CD8-positive, alpha-beta memory T cell (primary cell): ENCODE data around the gene RARRES2. TPM values are rescaled to one million over a fixed set of nuclear protein-coding genes. Genes with fewer than 3 reads are reported as not detected.

ENCODE experiments used
- CTCF ChIA-PET: fragments of 350-600 bp; sonication (Branson Sonifier 250); formaldehyde crosslinking; loops from one replicate; lab custom pipeline; 2021; ENCODE audit warnings: antibody characterized with exemption; lab: Charles Lee
- POLR2A ChIA-PET: fragments of 350-600 bp; sonication (Branson Sonifier 250); formaldehyde crosslinking; loops from one replicate; lab custom pipeline; 2021; ENCODE audit warnings: antibody characterized with exemption; lab: Charles Lee
- DNase-seq, 5 donors: peaks; one replicate each; pipeline versions ENCODE4 v3.0.0 to v3.0.0-alpha.2; 2020 to 2022; ENCODE audit warnings: mixed read lengths in 1 of 5
- H3K27ac ChIP-seq: one replicate; pipeline ENCODE4 v1.7.0; 2013; ENCODE audit warnings: low read depth, mild to moderate bottlenecking, low read length, moderate library complexity
- H3K27me3 ChIP-seq: 2 replicates; pipeline ENCODE4 v1.7.0; 2013; ENCODE audit warnings: low read length, mild to moderate bottlenecking; ENCODE audit not compliant: insufficient read depth, poor library complexity, severe bottlenecking
- H3K36me3 ChIP-seq: 2 replicates; pipeline ENCODE4 v1.7.0; 2013; ENCODE audit warnings: mild to moderate bottlenecking, low read length, moderate library complexity; ENCODE audit not compliant: insufficient read depth
- H3K4me1 ChIP-seq: 2 replicates; pipeline ENCODE4 v1.7.0; 2013; ENCODE audit warnings: mild to moderate bottlenecking, low read length, moderate library complexity; ENCODE audit not compliant: insufficient read depth
- H3K4me3 ChIP-seq: 2 replicates; pipeline ENCODE4 v1.7.0; 2013; ENCODE audit warnings: mild to moderate bottlenecking, low read length
- H3K9me3 ChIP-seq: 2 replicates; pipeline ENCODE4 v1.7.0; 2013; ENCODE audit warnings: mild to moderate bottlenecking, low read length
- H3K27ac Mint-ChIP-seq, 8 donors: one replicate each; pipeline ENCODE4 v1.8.0; 2020 to 2021; ENCODE audit warnings: mixed read lengths in 8 of 8, mild to moderate bottlenecking in 6 of 8, inconsistent platforms in 3 of 8, moderate library complexity in 3 of 8
- H3K27me3 Mint-ChIP-seq, 2 donors: one replicate each; pipeline ENCODE4 v1.8.0; 2020 to 2021; ENCODE audit warnings: mixed read lengths in 2 of 2, mild to moderate bottlenecking in 1 of 2, moderate library complexity in 1 of 2
- H3K36me3 Mint-ChIP-seq, 3 donors: one replicate each; pipeline ENCODE4 v1.8.0; 2020 to 2021; ENCODE audit warnings: mixed read lengths in 3 of 3, inconsistent platforms in 1 of 3, mild to moderate bottlenecking in 1 of 3
- H3K4me1 Mint-ChIP-seq, 3 donors: one replicate each; pipeline ENCODE4 v1.8.0; 2020 to 2021; ENCODE audit warnings: mixed read lengths in 3 of 3, inconsistent platforms in 1 of 3, mild to moderate bottlenecking in 1 of 3
- H3K4me3 Mint-ChIP-seq, 7 donors: one replicate each; pipeline ENCODE4 v1.8.0; 2020 to 2021; ENCODE audit warnings: mixed read lengths in 7 of 7, mild to moderate bottlenecking in 6 of 7, moderate library complexity in 4 of 7, inconsistent platforms in 2 of 7
- H3K9me3 Mint-ChIP-seq, 5 donors: one replicate each; pipeline ENCODE4 v1.8.0; 2020 to 2022; ENCODE audit warnings: mixed read lengths in 5 of 5, mild to moderate bottlenecking in 3 of 5, moderate library complexity in 2 of 5, inconsistent platforms in 1 of 5
- polyA plus RNA-seq: library from polyadenylated mRNA; unstranded; fragments of 300-500 nt; fragmentation: Illumina TruSeq; gene quantifications from one replicate; pipeline ENCODE4 v1.2.3, GENCODE V29; 2021
- total RNA-seq, 2 experiments: library from RNA; stranded (reverse); gene quantifications; one replicate each; pipeline ENCODE4 v1.2.3, GENCODE V29; 2021

Gene RARRES2
- total and polyA plus RNA-seq, 3 experiments from 2014 or later: not detected

GRCh38 chr7:150334108-150334507 is 7.3 kb downstream of the RARRES2 start:
- no peaks in the 10 kb centered on the region for H3K9me3 ChIP-seq
- Mint-ChIP-seq H3K27ac (peak overlapping the region in 3 of 8 donors; percentile 61 to 70 (median 63)), H3K4me3 (no peak overlapping the region), H3K4me1 (peaks cover 0 to under 1% (median 0%) of the 10 kb centered on the region in 3 donors), H3K9me3 (no peaks in the 10 kb centered on the region), H3K36me3 (peaks cover 0 to 31% (median 6%) of the 10 kb centered on the region in 3 donors), H3K27me3 (peaks cover 0 to under 1% of the 10 kb centered on the region in 2 donors)
- no peaks in the 10 kb centered on the region for H3K27me3 ChIP-seq
- ChIA-PET POLR2A (no interaction called here), CTCF (no interaction called here)
- H3K36me3 ChIP-seq: peaks cover 3% of the 10 kb centered on the region
- H3K4me3 ChIP-seq: no peak overlapping the region
- H3K27ac ChIP-seq: no peak overlapping the region
- no peaks in the 10 kb centered on the region for H3K4me1 ChIP-seq
- DNase-seq: no peak

DNA sequence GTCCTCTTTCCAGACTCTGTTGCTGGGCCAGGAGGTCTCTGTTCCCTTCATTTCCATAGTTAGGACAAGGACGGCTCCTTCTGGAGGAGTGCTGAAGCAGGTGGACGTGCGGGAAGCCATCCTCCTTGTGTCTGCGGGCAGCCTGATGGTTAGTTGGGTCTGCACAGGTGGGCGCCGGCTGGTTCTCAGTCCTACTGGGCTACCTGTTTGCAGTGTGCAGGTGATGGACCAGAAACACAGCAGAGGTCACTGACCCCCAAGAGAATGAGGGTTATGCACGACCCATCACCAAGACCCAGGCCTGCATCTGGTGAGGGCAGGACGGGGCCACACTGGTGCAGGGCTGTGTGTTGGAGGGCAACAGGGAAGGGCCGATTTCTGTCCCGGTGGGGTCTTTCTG is 7.8 kb downstream of the RARRES2 start:
- Mint-ChIP-seq H3K27me3 (no peaks in the 10 kb centered on the region), H3K9me3 (no peaks in the 10 kb centered on the region), H3K4me1 (peaks cover 0 to 5% (median 0%) of the 10 kb centered on the region in 3 donors), H3K4me3 (no peak overlapping the region), H3K36me3 (peaks cover 0 to 36% (median 9%) of the 10 kb centered on the region in 3 donors), H3K27ac (no peak overlapping the region)
- POLR2A ChIA-PET: no interaction called here
- H3K4me3 ChIP-seq: no peak overlapping the region
- H3K9me3 ChIP-seq: no peaks in the 10 kb centered on the region
- H3K4me1 ChIP-seq: no peaks in the 10 kb centered on the region
- no peak overlapping the region for H3K27ac ChIP-seq
- H3K27me3 ChIP-seq: no peaks in the 10 kb centered on the region
- peaks cover 3% of the 10 kb centered on the region for H3K36me3 ChIP-seq
- DNase-seq: no peak
- CTCF ChIA-PET: no interaction called here

DNA sequence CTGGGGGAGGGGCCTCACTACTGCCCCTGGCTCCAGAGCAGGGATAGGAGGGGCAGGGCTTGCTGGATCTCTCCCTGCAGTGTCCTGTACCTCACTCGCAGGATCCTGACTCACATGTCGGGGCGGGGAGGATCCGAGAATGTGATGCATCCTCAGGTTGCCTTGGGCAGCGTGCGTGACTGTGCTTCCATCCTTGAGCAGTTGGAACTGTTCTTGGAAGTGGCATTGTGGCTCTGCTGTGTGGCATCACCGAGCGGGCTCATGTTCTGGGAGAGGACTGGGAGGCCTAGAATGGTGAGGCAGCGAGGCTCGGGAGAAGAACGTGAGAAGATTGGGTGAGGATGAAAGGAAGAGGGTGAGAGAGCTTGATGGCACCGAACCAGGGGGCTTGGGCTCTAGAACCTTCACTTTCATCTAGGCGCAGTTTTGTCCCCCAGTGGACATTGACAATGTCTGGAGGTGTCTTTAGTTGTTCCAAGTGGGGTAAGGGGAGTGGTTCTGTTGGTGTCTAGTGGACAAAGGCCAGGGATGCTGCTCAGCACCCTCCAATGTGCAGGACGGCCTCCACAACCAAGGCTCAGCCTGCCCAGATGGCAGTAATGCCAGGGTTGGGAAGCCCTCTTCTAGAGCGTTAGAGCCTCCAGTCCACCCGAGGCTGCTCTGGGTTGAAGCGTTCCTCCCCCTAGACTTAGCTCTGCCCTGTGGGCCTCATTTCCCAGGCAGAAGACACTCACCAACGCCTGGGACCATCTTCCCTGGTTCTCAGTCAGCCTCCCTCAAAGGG is 8.4 kb downstream of the RARRES2 start:
- ChIA-PET CTCF (no interaction called here), POLR2A (no interaction called here)
- Mint-ChIP-seq H3K9me3 (no peaks in the 10 kb centered on the region), H3K4me3 (no peak overlapping the region), H3K27me3 (no peaks in the 10 kb centered on the region), H3K4me1 (peaks cover 0 to 6% (median 0%) of the 10 kb centered on the region in 3 donors), H3K27ac (no peak overlapping the region), H3K36me3 (peaks cover 0 to 42% (median 9%) of the 10 kb centered on the region in 3 donors)
- no peaks in the 10 kb centered on the region for H3K4me1 ChIP-seq
- no peaks in the 10 kb centered on the region for H3K9me3 ChIP-seq
- H3K27ac ChIP-seq: no peak overlapping the region
- DNase-seq: no peak
- no peaks in the 10 kb centered on the region for H3K27me3 ChIP-seq
- peaks cover 4% of the 10 kb centered on the region for H3K36me3 ChIP-seq
- H3K4me3 ChIP-seq: no peak overlapping the region

DNA sequence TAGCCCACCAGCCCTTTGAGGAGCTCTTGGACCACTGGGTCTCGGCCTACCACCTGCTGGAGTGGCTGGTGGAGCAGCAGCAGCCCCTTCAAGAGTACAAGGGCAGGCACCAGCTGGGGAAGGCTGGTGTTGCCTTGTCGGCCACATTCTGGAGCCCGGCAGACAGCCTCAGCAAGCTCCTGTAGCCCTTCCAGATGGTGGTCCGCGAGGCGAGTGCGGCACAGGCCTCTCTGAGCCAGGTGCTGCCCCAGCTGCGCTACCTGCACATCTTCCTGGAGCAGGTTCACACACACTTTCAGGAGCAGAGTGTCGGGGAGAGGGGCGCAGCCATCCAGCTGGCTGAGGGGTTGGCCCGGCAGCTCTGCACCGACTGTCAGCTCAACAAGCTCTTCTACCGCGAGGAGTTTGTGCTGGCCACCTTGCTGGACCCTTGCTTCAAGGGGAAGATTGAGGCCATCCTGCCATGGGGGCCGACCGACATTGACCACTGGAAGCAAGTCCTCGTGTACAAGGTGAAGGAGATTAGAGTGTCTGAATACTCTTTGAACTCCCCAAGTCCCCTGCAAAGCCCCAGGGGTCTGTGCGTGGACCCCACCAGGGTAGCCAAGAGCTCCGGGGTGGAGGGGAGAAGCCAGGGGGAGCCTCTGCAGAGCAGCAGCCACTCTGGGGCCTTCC is 11.1 kb downstream of the RARRES2 start:
- no peak overlapping the region for H3K4me3 ChIP-seq
- H3K27ac ChIP-seq: no peak overlapping the region
- H3K4me1 ChIP-seq: no peaks in the 10 kb centered on the region
- CTCF ChIA-PET: no interaction called here
- Mint-ChIP-seq H3K9me3 (no peaks in the 10 kb centered on the region), H3K4me1 (peaks cover 0 to 12% (median 6%) of the 10 kb centered on the region in 3 donors), H3K36me3 (peaks cover 0 to 52% (median 13%) of the 10 kb centered on the region in 3 donors), H3K27ac (no peak overlapping the region), H3K4me3 (no peak overlapping the region), H3K27me3 (no peaks in the 10 kb centered on the region)
- POLR2A ChIA-PET: no interaction called here
- no peak for DNase-seq
- peaks cover 22% of the 10 kb centered on the region for H3K36me3 ChIP-seq
- H3K9me3 ChIP-seq: no peaks in the 10 kb centered on the region
- no peaks in the 10 kb centered on the region for H3K27me3 ChIP-seq

DNA sequence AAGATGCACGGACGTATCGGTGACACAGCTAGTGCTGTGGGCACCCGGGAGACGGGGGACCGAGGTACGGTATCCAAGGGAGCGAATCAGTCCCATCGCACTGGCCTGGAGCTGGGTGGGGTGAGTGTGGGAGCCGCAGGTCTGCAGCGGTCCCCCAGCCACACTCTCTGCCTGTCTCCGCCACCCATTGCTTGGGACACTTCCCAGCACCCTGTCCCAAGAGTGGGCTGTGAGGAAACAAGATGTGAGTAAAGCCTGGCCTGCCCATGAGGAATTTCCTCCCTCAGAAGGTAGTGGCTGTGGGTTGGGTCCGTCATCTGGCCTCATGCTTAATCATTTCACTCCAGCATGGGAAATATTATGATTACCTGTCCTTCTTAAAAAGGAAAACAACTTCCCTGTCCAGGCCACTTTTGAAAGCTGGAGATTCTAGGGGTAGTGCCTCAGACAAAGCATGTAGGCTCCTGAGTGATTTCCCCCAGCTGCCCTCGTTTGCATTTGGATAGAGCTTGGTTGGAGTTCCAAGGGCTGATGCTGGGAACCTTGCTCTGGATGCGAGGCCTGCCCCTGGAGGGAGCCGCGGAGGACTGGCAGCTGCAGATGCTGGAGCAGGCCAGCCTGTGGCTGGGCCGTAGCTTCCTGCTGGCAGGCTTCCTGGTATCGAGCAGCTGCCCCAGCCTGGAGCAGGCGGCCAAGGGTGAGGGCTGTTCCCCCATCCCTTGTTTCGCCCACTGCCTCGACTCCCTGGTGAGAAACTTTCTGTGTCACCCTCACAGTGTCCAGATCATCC is 11.9 kb downstream of the RARRES2 start:
- Mint-ChIP-seq H3K4me1 (peaks cover 8 to 20% (median 15%) of the 10 kb centered on the region in 3 donors), H3K27ac (no peak overlapping the region), H3K36me3 (peaks cover 0 to 56% (median 13%) of the 10 kb centered on the region in 3 donors), H3K9me3 (no peaks in the 10 kb centered on the region), H3K27me3 (no peaks in the 10 kb centered on the region), H3K4me3 (no peak overlapping the region)
- Histone ChIP-seq H3K9me3 (no peaks in the 10 kb centered on the region), H3K4me1 (peaks cover under 1% of the 10 kb centered on the region), H3K36me3 (peaks cover 22% of the 10 kb centered on the region), H3K4me3 (no peak overlapping the region), H3K27me3 (no peaks in the 10 kb centered on the region), H3K27ac (no peak overlapping the region)
- ChIA-PET POLR2A (no interaction called here), CTCF (no interaction called here)
- no peak for DNase-seq

- Mint-ChIP-seq H3K9me3 (no peaks in the 10 kb centered on the region), H3K27me3 (no peaks in the 10 kb centered on the region), H3K4me3 (no peak overlapping the region), H3K36me3 (peaks cover 0 to 68% (median 13%) of the 10 kb centered on the region in 3 donors), H3K27ac (no peak overlapping the region), H3K4me1 (peaks cover 22 to 38% (median 32%) of the 10 kb centered on the region in 3 donors)
- Histone ChIP-seq H3K27ac (no peak overlapping the region), H3K36me3 (peaks cover 22% of the 10 kb centered on the region), H3K4me3 (no peak overlapping the region), H3K27me3 (no peaks in the 10 kb centered on the region), H3K4me1 (peaks cover 10% of the 10 kb centered on the region), H3K9me3 (no peaks in the 10 kb centered on the region)
- no peak for DNase-seq
- POLR2A ChIA-PET: no interaction called here
- CTCF ChIA-PET: no interaction called here
Observed at GRCh38 chr7:150327308-150327707, 14.1 kb downstream of the RARRES2 start.

GRCh38 chr7:150326657-150327268 is 14.7 kb downstream of the RARRES2 start:
- Mint-ChIP-seq H3K36me3 (peaks cover 0 to 68% (median 13%) of the 10 kb centered on the region in 3 donors), H3K4me1 (peaks cover 27 to 43% (median 37%) of the 10 kb centered on the region in 3 donors), H3K27me3 (no peaks in the 10 kb centered on the region), H3K27ac (peak overlapping the region in 1 of 8 donors; percentile 3), H3K9me3 (no peaks in the 10 kb centered on the region), H3K4me3 (peak overlapping the region in 1 of 7 donors; percentile 0)
- no peaks in the 10 kb centered on the region for H3K27me3 ChIP-seq
- peaks cover 22% of the 10 kb centered on the region for H3K36me3 ChIP-seq
- ChIA-PET POLR2A (no interaction called here), CTCF (interaction anchor here (1.4 kb wide), 1 partner anchor 10 kb away, joined by 4 read pairs; no protein-coding TSS in a partner anchor)
- H3K4me3 ChIP-seq: no peak overlapping the region
- H3K9me3 ChIP-seq: no peaks in the 10 kb centered on the region
- peak overlapping the region; percentile 6 for H3K27ac ChIP-seq
- peaks cover 15% of the 10 kb centered on the region for H3K4me1 ChIP-seq
- no peak for DNase-seq
